C4-2B (cell line): ENCODE results near the gene H2AZ1.

ENCODE experiments used
- H3K27ac ChIP-seq: fragments of 450-650 bp; 2 replicates; pipeline ENCODE4 v1.5.1; 2017
- ZFX ChIP-seq: fragments of 450-650 bp; IDR thresholded peaks from 2 replicates; pipeline ENCODE4 v1.6.1; 2017
- TF ChIP-seq, protein P1 (sequence below): fragments of 450-650 bp; conservative IDR thresholded peaks from 2 replicates; pipeline ENCODE4 v1.5.1; 2017; ENCODE audit warnings: mild to moderate bottlenecking

Gene H2AZ1

GRCh38 chr4:99915449-99915848, 34.6 kb downstream of the H2AZ1 start:
- TF ChIP-seq, protein P1, sequence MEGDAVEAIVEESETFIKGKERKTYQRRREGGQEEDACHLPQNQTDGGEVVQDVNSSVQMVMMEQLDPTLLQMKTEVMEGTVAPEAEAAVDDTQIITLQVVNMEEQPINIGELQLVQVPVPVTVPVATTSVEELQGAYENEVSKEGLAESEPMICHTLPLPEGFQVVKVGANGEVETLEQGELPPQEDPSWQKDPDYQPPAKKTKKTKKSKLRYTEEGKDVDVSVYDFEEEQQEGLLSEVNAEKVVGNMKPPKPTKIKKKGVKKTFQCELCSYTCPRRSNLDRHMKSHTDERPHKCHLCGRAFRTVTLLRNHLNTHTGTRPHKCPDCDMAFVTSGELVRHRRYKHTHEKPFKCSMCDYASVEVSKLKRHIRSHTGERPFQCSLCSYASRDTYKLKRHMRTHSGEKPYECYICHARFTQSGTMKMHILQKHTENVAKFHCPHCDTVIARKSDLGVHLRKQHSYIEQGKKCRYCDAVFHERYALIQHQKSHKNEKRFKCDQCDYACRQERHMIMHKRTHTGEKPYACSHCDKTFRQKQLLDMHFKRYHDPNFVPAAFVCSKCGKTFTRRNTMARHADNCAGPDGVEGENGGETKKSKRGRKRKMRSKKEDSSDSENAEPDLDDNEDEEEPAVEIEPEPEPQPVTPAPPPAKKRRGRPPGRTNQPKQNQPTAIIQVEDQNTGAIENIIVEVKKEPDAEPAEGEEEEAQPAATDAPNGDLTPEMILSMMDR, result no peak
- no peak for TF ChIP-seq ZFX
- no peak overlapping the region for H3K27ac ChIP-seq
